Mesenchymal stem cell (in vitro differentiated cells and primary cell): Measurements from ENCODE around the gene EPM2AIP1. TPM values are rescaled to one million over a fixed set of nuclear protein-coding genes. Genes with fewer than 3 reads are reported as not detected.

Experiments
- DNase-seq: peaks from one replicate; pipeline ENCODE4 v3.0.0-alpha.2; 2013
- H2AFZ ChIP-seq: one replicate; pipeline ENCODE4 v1.6.1; 2013; ENCODE audit warnings: low read depth, mild to moderate bottlenecking, control low read depth, inconsistent platforms, low read length, moderate library complexity
- H2AK5ac ChIP-seq: 2 replicates; pipeline ENCODE4 v1.6.1; 2013; ENCODE audit warnings: low read length, moderate library complexity, mild to moderate bottlenecking, inconsistent platforms; ENCODE audit not compliant: severe bottlenecking
- H2BK120ac ChIP-seq: one replicate; pipeline ENCODE4 v1.6.1; 2013; ENCODE audit warnings: low read depth, mild to moderate bottlenecking, inconsistent platforms, low read length, moderate library complexity
- H2BK12ac ChIP-seq, 2 experiments: one replicate each; pipeline ENCODE4 v1.6.1; 2013; ENCODE audit warnings: inconsistent platforms in 2 of 2, low read length in 2 of 2, mild to moderate bottlenecking in 2 of 2, moderate library complexity in 2 of 2, control low read depth in 1 of 2
- H2BK15ac ChIP-seq: one replicate; pipeline ENCODE4 v1.6.1; 2013; ENCODE audit warnings: mild to moderate bottlenecking, low read depth, inconsistent platforms; ENCODE audit not compliant: poor library complexity, severe bottlenecking
- H2BK5ac ChIP-seq: 2 replicates; pipeline ENCODE4 v1.6.1; 2013; ENCODE audit warnings: low read depth, mild to moderate bottlenecking, low read length, control low read depth, inconsistent platforms; ENCODE audit not compliant: poor library complexity, severe bottlenecking
- H3K14ac ChIP-seq, 2 experiments: one replicate each; pipeline ENCODE4 v1.6.1; 2013; ENCODE audit warnings: inconsistent platforms in 2 of 2, low read length in 2 of 2, control low read depth in 1 of 2, mild to moderate bottlenecking in 1 of 2, moderate library complexity in 1 of 2
- H3K18ac ChIP-seq, 2 experiments: one replicate each; pipeline ENCODE4 v1.6.1; 2013; ENCODE audit warnings: inconsistent platforms in 2 of 2, low read length in 2 of 2, control low read depth in 1 of 2, low read depth in 1 of 2, mild to moderate bottlenecking in 1 of 2
- H3K23ac ChIP-seq, 2 experiments: one replicate each; pipeline ENCODE4 v1.6.1; 2013; ENCODE audit warnings: inconsistent platforms in 2 of 2, low read length in 2 of 2, mild to moderate bottlenecking in 2 of 2, moderate library complexity in 2 of 2, control low read depth in 1 of 2
- H3K27ac ChIP-seq: 2 replicates; pipeline ENCODE4 v1.5.1; 2013; ENCODE audit warnings: mild to moderate bottlenecking, moderate library complexity, low read length, control low read depth, inconsistent platforms; ENCODE audit not compliant: poor library complexity, severe bottlenecking
- H3K27me3 ChIP-seq, 2 experiments: 2 replicates each; pipeline versions ENCODE4 v1.6.1 to v1.7.0; 2013; ENCODE audit warnings: low read length in 2 of 2, mild to moderate bottlenecking in 2 of 2, moderate library complexity in 2 of 2, control low read depth in 1 of 2, inconsistent platforms in 1 of 2; ENCODE audit not compliant: control insufficient read depth in 1 of 2, insufficient read depth in 1 of 2
- H3K36me3 ChIP-seq, 2 experiments: 2 replicates each; pipeline versions ENCODE4 v1.6.1 to v1.7.0; 2013; ENCODE audit warnings: low read length in 2 of 2, control low read depth in 1 of 2, inconsistent platforms in 1 of 2, low read depth in 1 of 2, mild to moderate bottlenecking in 1 of 2; ENCODE audit not compliant: insufficient read depth in 2 of 2, control insufficient read depth in 1 of 2
- H3K4ac ChIP-seq, 2 experiments: one replicate each; pipeline ENCODE4 v1.6.1; 2013; ENCODE audit warnings: inconsistent platforms in 2 of 2, low read length in 2 of 2, mild to moderate bottlenecking in 2 of 2, moderate library complexity in 2 of 2, control low read depth in 1 of 2, low read depth in 1 of 2
- H3K4me1 ChIP-seq: 2 replicates; pipeline ENCODE4 v1.6.1; 2013; ENCODE audit warnings: low read depth, low read length, control low read depth; ENCODE audit not compliant: control insufficient read depth, insufficient read depth
- H3K4me2 ChIP-seq: 2 replicates; pipeline ENCODE4 v1.6.1; 2013; ENCODE audit warnings: low read length, mild to moderate bottlenecking, inconsistent platforms; ENCODE audit not compliant: poor library complexity, severe bottlenecking
- H3K4me3 ChIP-seq, 2 experiments: 2 replicates each; pipeline versions ENCODE4 v1.5.1 to v1.7.0; 2013; ENCODE audit warnings: low read length in 2 of 2, mild to moderate bottlenecking in 2 of 2, control low read depth in 1 of 2, low read depth in 1 of 2; ENCODE audit not compliant: insufficient read depth in 1 of 2
- H3K79me1 ChIP-seq: replicated peaks from 2 replicates; pipeline ENCODE4 v1.6.1; 2013; ENCODE audit warnings: mild to moderate bottlenecking, control low read depth, low read length, inconsistent platforms; ENCODE audit not compliant: poor library complexity, severe bottlenecking
- H3K9ac ChIP-seq: 2 replicates; pipeline ENCODE4 v1.7.0; 2013; ENCODE audit warnings: mild to moderate bottlenecking, low read length, moderate library complexity
- H3K9me3 ChIP-seq: 2 replicates; pipeline ENCODE4 v1.7.0; 2013; ENCODE audit warnings: mild to moderate bottlenecking, low read length; ENCODE audit not compliant: control insufficient read depth
- H4K8ac ChIP-seq: one replicate; pipeline ENCODE4 v1.6.1; 2013; ENCODE audit warnings: inconsistent platforms, mild to moderate bottlenecking, low read length, moderate library complexity
- H4K91ac ChIP-seq: one replicate; pipeline ENCODE4 v1.6.1; 2013; ENCODE audit warnings: mild to moderate bottlenecking, low read length, inconsistent platforms
- WGBS: methylation state at CpG from one replicate; pipeline ENCODE4 v1.1.7; 2013; ENCODE audit warnings: mixed read lengths; 5-methylcytosine and 5-hydroxymethylcytosine counted together
- small RNA-seq: library from polyadenylated mRNA; stranded (forward); fragments of <200 nt; extraction: miRNeasy Mini kit (QIAGEN cat#:217004); gene quantifications from one replicate; pipeline ENCODE3, GENCODE V24; 2013; ENCODE audit warnings: low read depth

Gene EPM2AIP1

GRCh38 chr3:36941658-36942057 lies 51.3 kb downstream of the EPM2AIP1 start:
- Histone ChIP-seq H3K14ac (no peak overlapping the region), H3K27ac (no peak overlapping the region), H3K79me1 (peaks cover 4% of the 10 kb centered on the region), H2BK5ac (no peak overlapping the region), H3K23ac (no peak overlapping the region), H2BK12ac (no peak overlapping the region), H3K27me3 (no peaks in the 10 kb centered on the region), H2BK15ac (no peak overlapping the region), H2AFZ (no peak overlapping the region), H3K9ac (no peak overlapping the region), H3K4me1 (peaks cover 15% of the 10 kb centered on the region), H3K4ac (no peak overlapping the region), H3K36me3 (no peaks in the 10 kb centered on the region), H2AK5ac (no peak overlapping the region), H3K18ac (no peak overlapping the region), H3K4me2 (no peak overlapping the region), H2BK120ac (no peak overlapping the region), H3K4me3 (peak overlapping the region in 1 of 2 experiments; percentile 2), H3K9me3 (no peaks in the 10 kb centered on the region), H4K8ac (no peak overlapping the region), H4K91ac (no peak overlapping the region)
- WGBS = 66% methylated on average over 3 of the region's 3 CpGs
- peak; percentile 45 for DNase-seq

DNA sequence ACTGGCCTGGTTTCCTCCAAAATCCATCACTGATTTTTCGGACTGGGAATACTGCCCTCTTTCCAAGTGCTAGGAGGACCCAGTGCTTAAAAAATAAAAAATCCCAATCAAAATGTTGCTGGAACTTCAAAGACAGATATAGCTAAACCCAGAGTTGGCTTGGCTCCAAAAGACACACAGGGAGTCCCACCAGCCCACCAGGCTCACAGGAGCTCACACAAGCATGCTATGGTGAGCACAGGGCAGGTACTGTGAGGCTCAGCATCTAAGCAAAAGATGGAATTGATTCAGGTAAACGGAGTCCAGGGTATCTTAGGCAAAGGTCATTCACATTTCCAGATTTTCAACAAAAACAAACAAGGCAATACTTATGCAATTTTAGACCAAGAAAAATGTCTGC lies 51.8 kb downstream of the EPM2AIP1 start:
- Histone ChIP-seq H4K8ac (no peak overlapping the region), H3K4me2 (no peak overlapping the region), H2BK15ac (no peak overlapping the region), H2AK5ac (no peak overlapping the region), H3K4me1 (peaks cover 15% of the 10 kb centered on the region), H3K9ac (no peak overlapping the region), H4K91ac (no peak overlapping the region), H3K23ac (no peak overlapping the region), H3K4me3 (peak overlapping the region in 1 of 2 experiments; percentile 2), H3K27me3 (no peaks in the 10 kb centered on the region), H2BK5ac (no peak overlapping the region), H3K27ac (no peak overlapping the region), H3K4ac (no peak overlapping the region), H2BK12ac (peak overlapping the region in 1 of 2 experiments; percentile 37), H3K79me1 (peaks cover 4% of the 10 kb centered on the region), H2AFZ (no peak overlapping the region), H3K9me3 (no peaks in the 10 kb centered on the region), H3K18ac (peak overlapping the region; percentile 23 to 46), H3K14ac (no peak overlapping the region), H2BK120ac (no peak overlapping the region), H3K36me3 (no peaks in the 10 kb centered on the region)
- 94% methylated on average over 2 of the region's 2 CpGs for WGBS
- no peak for DNase-seq

GRCh38 chr3:36937492-36937891 lies 55.4 kb downstream of the EPM2AIP1 start:
- Histone ChIP-seq H3K4me3 (no peak overlapping the region), H2BK5ac (no peak overlapping the region), H4K8ac (no peak overlapping the region), H2BK15ac (no peak overlapping the region), H4K91ac (no peak overlapping the region), H3K4me1 (peaks cover 3% of the 10 kb centered on the region), H3K9me3 (no peaks in the 10 kb centered on the region), H3K14ac (no peak overlapping the region), H2AFZ (no peak overlapping the region), H2BK12ac (no peak overlapping the region), H3K9ac (no peak overlapping the region), H3K23ac (no peak overlapping the region), H2AK5ac (no peak overlapping the region), H3K27me3 (no peaks in the 10 kb centered on the region), H3K79me1 (peaks cover 3% of the 10 kb centered on the region), H3K4ac (no peak overlapping the region), H3K36me3 (no peaks in the 10 kb centered on the region), H2BK120ac (no peak overlapping the region), H3K18ac (no peak overlapping the region), H3K27ac (no peak overlapping the region), H3K4me2 (no peak overlapping the region)
- 56% methylated on average over 1 of the region's 1 CpG for WGBS
- no peak for DNase-seq

Small RNAs within 50 kb of the gene (small RNA-seq; reads per million reads assigned to genes)
- gene RNU6ATAC4P = not detected
